Stimulated activated CD8-positive, alpha-beta memory T cell treated with anti-CD3 and anti-CD28 coated beads, Interleukin-12 subunit alpha, Interleukin-12 subunit beta, amount 100 ng/mL, for 24 hours (primary cell): ENCODE data around the gene ZNF860.
"Not testable (repeated sequence)": the region's sequence is repeated elsewhere in the genome, so short reads cannot be mapped to it uniquely, and the experiment has no call there.

Source experiments
- DNase-seq: peaks from one replicate; pipeline ENCODE4 v3.0.0-alpha.2; 2020; ENCODE audit errors: extremely low read depth

The ZNF860 gene

GRCh38 chr3:31960793-31961431 lies 20.6 kb upstream of the ZNF860 start:
- DNase-seq = no peak

GRCh38 chr3:31962801-31963205 lies 18.7 kb upstream of the ZNF860 start:
- DNase-seq = no peak

- no peak for DNase-seq
Observed at GRCh38 chr3:31966978-31967591, 14.5 kb upstream of the ZNF860 start.

- no peak for DNase-seq
Observed at GRCh38 chr3:31967592-31967991, 14.0 kb upstream of the ZNF860 start.

- no peak for DNase-seq
Observed at GRCh38 chr3:31968369-31968926, 13.1 kb upstream of the ZNF860 start.

- DNase-seq = no peak
Observed at GRCh38 chr3:31968927-31969418, 12.6 kb upstream of the ZNF860 start.

- DNase-seq = no peak
Observed at GRCh38 chr3:31971607-31972006, 9.9 kb upstream of the ZNF860 start.

- no peak for DNase-seq
Observed at GRCh38 chr3:31973081-31973480, 8.5 kb upstream of the ZNF860 start.

GRCh38 chr3:31973837-31974236 lies 7.7 kb upstream of the ZNF860 start:
- DNase-seq = no peak

- no peak for DNase-seq
Observed at GRCh38 chr3:31974471-31974870, 7.1 kb upstream of the ZNF860 start.

- DNase-seq = no peak
Observed at GRCh38 chr3:31974964-31975363, 6.6 kb upstream of the ZNF860 start.

GRCh38 chr3:31976302-31976701 lies 5.2 kb upstream of the ZNF860 start:
- DNase-seq = no peak

- no peak for DNase-seq
Observed at GRCh38 chr3:31977736-31978135, 3.8 kb upstream of the ZNF860 start.

GRCh38 chr3:31978553-31978952 lies 3.0 kb upstream of the ZNF860 start:
- DNase-seq = no peak

- DNase-seq = no peak
Observed at GRCh38 chr3:31979001-31979697, 2.4 kb upstream of the ZNF860 start.

GRCh38 chr3:31980530-31981205 lies 882 bp upstream of the ZNF860 start:
- DNase-seq = no peak

GRCh38 chr3:31984321-31984720 lies 2.8 kb downstream of the ZNF860 start:
- DNase-seq = no peak

GRCh38 chr3:31985831-31986230 lies 4.3 kb downstream of the ZNF860 start:
- DNase-seq = no peak

- DNase-seq = no peak
Observed at GRCh38 chr3:31988271-31988670, 6.7 kb downstream of the ZNF860 start.

- not testable (repeated sequence) for DNase-seq
Observed at GRCh38 chr3:31992995-31993394, 11.4 kb downstream of the ZNF860 start.

GRCh38 chr3:31993843-31994242 lies 12.3 kb downstream of the ZNF860 start:
- no peak for DNase-seq

GRCh38 chr3:31995026-31995425 lies 13.5 kb downstream of the ZNF860 start:
- not testable (repeated sequence) for DNase-seq
